PFSK-1 (cell line): ENCODE results near the gene ETS2.

ENCODE experiments used
- FOXP2 ChIP-seq: optimal IDR thresholded peaks from 2 replicates; pipeline ENCODE3; 2011; ENCODE audit warnings: borderline replicate concordance, control low read depth, inconsistent platforms; ENCODE audit not compliant: insufficient read depth; ENCODE audit errors: extremely low read length, extremely low read depth
- POLR2AphosphoS5 ChIP-seq: IDR thresholded peaks from 2 replicates; pipeline ENCODE4 v1.6.1; 2012; ENCODE audit warnings: low read depth, mild to moderate bottlenecking, control low read depth, low read length, moderate library complexity
- SIN3A ChIP-seq: IDR thresholded peaks from 2 replicates; pipeline ENCODE4 v1.6.1; 2012; ENCODE audit warnings: mild to moderate bottlenecking, low read length, moderate library complexity, borderline replicate concordance; ENCODE audit not compliant: insufficient read depth
- TAF1 ChIP-seq: IDR thresholded peaks from 2 replicates; pipeline ENCODE4 v1.6.1; 2012; ENCODE audit warnings: low read length, control low read depth, borderline replicate concordance; ENCODE audit not compliant: insufficient read depth

GRCh38 chr21:38863843-38864363, 58.2 kb downstream of the ETS2 start:
- TF ChIP-seq FOXP2 (no peak), TAF1 (no peak), SIN3A (no peak), POLR2AphosphoS5 (no peak)
